ENCODE results near the gene IFI35. TPM values are rescaled to one million over a fixed set of nuclear protein-coding genes. Genes with fewer than 3 reads are reported as not detected.

Gene IFI35
- polyA plus RNA-seq, 1 of the 3 experiments (the other 2 are of a cell fraction), result 17.6 TPM

DNA sequence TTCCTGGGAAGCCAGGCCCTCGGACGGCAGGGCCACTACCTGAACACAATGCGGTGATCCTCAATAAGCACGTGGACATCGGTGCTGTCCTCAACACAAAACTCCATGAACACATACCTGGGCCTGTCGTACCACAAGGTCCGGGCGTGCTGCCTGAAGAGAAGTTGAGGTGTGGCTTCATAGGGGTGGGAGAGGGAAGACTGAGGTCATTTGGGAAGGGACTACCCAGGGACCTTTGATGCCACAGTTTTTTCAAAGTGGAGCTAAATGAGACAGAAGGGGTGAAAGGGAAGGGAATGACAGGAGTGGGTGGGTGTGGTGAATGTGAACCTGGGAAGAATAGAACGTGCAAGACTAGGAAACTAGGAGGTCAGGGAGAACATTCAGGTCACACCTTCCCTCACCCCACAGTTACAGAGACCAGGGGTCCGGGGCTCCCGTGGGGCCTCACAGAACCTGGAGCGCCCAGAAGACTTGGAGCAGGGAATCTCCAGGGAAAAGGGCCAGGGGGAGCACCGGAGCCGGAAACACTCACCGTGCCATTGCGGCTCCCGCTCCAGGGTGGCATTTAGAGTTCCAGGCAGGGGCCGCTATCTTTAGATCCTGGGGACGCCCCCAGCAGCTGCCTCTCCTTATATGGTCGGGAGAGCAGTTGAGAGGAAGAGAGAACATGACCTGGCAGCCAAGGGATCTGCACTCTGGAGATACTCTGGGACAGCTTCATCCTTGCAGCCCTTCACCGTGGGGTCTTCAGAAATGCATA, 26.9 kb upstream of the IFI35 start, which contains the start of gene PTGES3L:
PTGES3L (minus strand) TSS at position 570 of the 763 bp plus-strand sequence; CDS start at position 543, 27 bp downstream.
- CTCF ChIA-PET, result interaction anchor here (1.6 kb wide), 1 partner anchor 18 kb away, joined by 9 read pairs; the partner anchor contains the start of gene RPL27
- Histone ChIP-seq H3K27ac (ENCODE audit: low read depth in 2 of 2, low read length in 1 of 2) (peak within 1 kb of the TSS; percentile 69 to 87), H3K9ac (peak within 1 kb of the TSS; percentile 81), H4K20me1 (ENCODE audit: insufficient read depth) (peaks cover 5% of the 10 kb centered on the region; the same call in 1 of the 2 replicates), H3K9me3 (no peaks in the 10 kb centered on the region), H3K79me2 (ENCODE audit: insufficient read depth) (peaks cover 44% of the 10 kb centered on the region), H3K4me1 (ENCODE audit: control insufficient read depth in 1 of 2, insufficient read depth in 2 of 2, low read depth in 1 of 2, low read length in 1 of 2) (peaks cover 10 to 12% of the 10 kb centered on the region in 2 experiments; a peak in 2 of 4 replicates), H3K9me2 (no peaks in the 10 kb centered on the region), H3F3A (replicated peaks; ENCODE audit: insufficient read depth) (peaks cover 8% of the 10 kb centered on the region), H3K27me3 (ENCODE audit: insufficient read depth) (no peaks in the 10 kb centered on the region), H3K36me3 (replicated peaks in 1 of 2; ENCODE audit: control insufficient read depth in 1 of 2, insufficient read depth in 2 of 2, low read length in 1 of 2) (peaks cover 0 to 2% of the 10 kb centered on the region in 2 experiments), H3K4me3 (ENCODE audit: low read depth in 2 of 2, low read length in 1 of 2) (peak within 1 kb of the TSS; percentile 71 to 97), H3K4me2 (peak within 1 kb of the TSS; percentile 81), H2AFZ (ENCODE audit: low read depth) (peak within 1 kb of the TSS; percentile 90)
- POLR2A ChIA-PET, result interaction anchor here (0.6 to 1.8 kb wide), 3 partner anchors 15 to 186 kb away, joined by 3 to 11 read pairs (median 5); partner anchors contain the start of gene RPL27
- peak; percentile 91 for DNase-seq
- TF ChIP-seq GABPA (IDR thresholded peaks at IDR 0.05; ENCODE audit: low read depth) (peak; percentile 51), ELF1 (IDR thresholded peaks at IDR 0.05) (no peak)
- WGBS (ENCODE audit: low lambda C conversion rate), result 54% methylated on average over 14 of the region's 21 CpGs

- H3F3A ChIP-seq (replicated peaks; ENCODE audit: insufficient read depth), result peaks cover 8% of the 10 kb centered on the region
- H3K9me2 ChIP-seq, result no peaks in the 10 kb centered on the region
- H3K4me1 ChIP-seq (ENCODE audit: control insufficient read depth in 1 of 2, insufficient read depth in 2 of 2, low read depth in 1 of 2, low read length in 1 of 2), result peaks cover 10 to 12% of the 10 kb centered on the region in 2 experiments; a peak in 2 of 4 replicates
- peaks cover 4 to 8% of the 10 kb centered on the region in 2 experiments for H3K36me3 ChIP-seq (replicated peaks in 1 of 2; ENCODE audit: control insufficient read depth in 1 of 2, insufficient read depth in 2 of 2, low read length in 1 of 2)
- CTCF ChIA-PET, result no interaction called here
- TF ChIP-seq TEAD4 (IDR thresholded peaks at IDR 0.05; ENCODE audit: borderline replicate concordance, insufficient read depth), result no peak
- no peak for TF ChIP-seq GATA2 (CRISPR knock-in tag; IDR thresholded peaks at IDR 0.05)
- TF ChIP-seq POLR2AphosphoS5 (IDR thresholded peaks at IDR 0.05; ENCODE audit: low read depth, low read length), result peak; percentile 65
- TF ChIP-seq TAF1 (IDR thresholded peaks at IDR 0.05; ENCODE audit: borderline replicate concordance, low read depth, low read length), result peak; percentile 78
- TF ChIP-seq RCOR1 (IDR thresholded peaks at IDR 0.05; ENCODE audit: low read length), result no peak
- peak; percentile 95 for TF ChIP-seq YY1 (IDR thresholded peaks at IDR 0.05; ENCODE audit: low read depth)
- TF ChIP-seq RXRA (IDR thresholded peaks at IDR 0.05; ENCODE audit: borderline replicate concordance, low read depth), result no peak
- TF ChIP-seq SIN3A (IDR thresholded peaks at IDR 0.05; ENCODE audit: borderline replicate concordance, low read depth, low read length), result peak; percentile 79; the same call in 1 of the 2 replicates
- TF ChIP-seq GABPA (IDR thresholded peaks at IDR 0.05; ENCODE audit: low read depth), result peak; percentile 65
- peak; percentile 91 for TF ChIP-seq MXI1 (IDR thresholded peaks at IDR 0.05; ENCODE audit: low read depth, low read length)
- TF ChIP-seq RFX5 (IDR thresholded peaks at IDR 0.05; ENCODE audit: low read length), result 0 out of 2 replicates have a peak, but pooled peaks have one; percentile 55
- peak; percentile 90 for TF ChIP-seq ELF1 (IDR thresholded peaks at IDR 0.05)
- 0 out of 2 replicates have a peak, but pooled peaks have one; percentile 6 for TF ChIP-seq REST (IDR thresholded peaks at IDR 0.05; ENCODE audit: low read depth, low read length)
- 0 out of 2 replicates have a peak, but pooled peaks have one; percentile 49 for TF ChIP-seq FOXJ3 (CRISPR knock-in tag; IDR thresholded peaks at IDR 0.05)
- H3K79me2 ChIP-seq (ENCODE audit: insufficient read depth), result peaks cover 51% of the 10 kb centered on the region
- H2AFZ ChIP-seq (ENCODE audit: low read depth), result peak within 1 kb of the TSS; percentile 90
- 1% methylated on average over 27 of the region's 39 CpGs for WGBS (ENCODE audit: low lambda C conversion rate)
- H3K27ac ChIP-seq (ENCODE audit: low read depth in 2 of 2, low read length in 1 of 2), result peak within 1 kb of the TSS; percentile 69 to 87
- peaks cover 5% of the 10 kb centered on the region; the same call in 1 of the 2 replicates for H4K20me1 ChIP-seq (ENCODE audit: insufficient read depth)
- POLR2A ChIA-PET, result interaction anchor here (0.6 to 1.8 kb wide), 2 partner anchors 15 to 18 kb away, joined by 5 to 11 read pairs; partner anchors contain the start of gene RPL27
- H3K9me3 ChIP-seq, result no peaks in the 10 kb centered on the region
- H3K4me3 ChIP-seq (ENCODE audit: low read depth in 2 of 2, low read length in 1 of 2), result peak within 1 kb of the TSS; percentile 71 to 97
- peak within 1 kb of the TSS; percentile 81 for H3K4me2 ChIP-seq
- no peaks in the 10 kb centered on the region for H3K27me3 ChIP-seq (ENCODE audit: insufficient read depth)
- peak within 1 kb of the TSS; percentile 81 for H3K9ac ChIP-seq
- peak; percentile 98 for DNase-seq
Measured at GRCh38 chr17:42980274-42980765, 26.3 kb upstream of the IFI35 start, which contains the start of gene RUNDC1. TSS of gene RUNDC1 (plus strand) at chr17:42980565. CDS start at chr17:42980577, 12 bp downstream.

Data from SK-N-SH (cell line).